IMR-90 (cell line): Measurements from ENCODE around the gene PRDM10. TPM values are rescaled to one million over a fixed set of nuclear protein-coding genes. Genes with fewer than 3 reads are reported as not detected.

Experiments used
- ATAC-seq: fragments of 200-7000 bp; cut with Tn5 transposase; 2 replicates; pipeline ENCODE4 v1.9.1; 2020; ENCODE audit warnings: low read depth, mild to moderate bottlenecking, moderate library complexity
- BruUV-seq: library from RNA; stranded (reverse); fragments of 400-500 nt; replicated peaks from 2 replicates; lab custom pipeline; 2021; lab: Mats Ljungman, UMichigan
- CTCF ChIA-PET: fragments of 300-600 bp; formaldehyde crosslinking; extraction: SDS; loops from one replicate; lab custom pipeline; 2021; ENCODE audit warnings: antibody characterized with exemption; lab: Yijun Ruan, JAX
- POLR2A ChIA-PET: fragments of 300-600 bp; sonication (Branson Sonifier 250); formaldehyde crosslinking; loops from one replicate; lab custom pipeline; 2022; ENCODE audit warnings: antibody characterized with exemption; ENCODE audit not compliant: unreplicated experiment; lab: Charles Lee
- DNase-seq: peaks from one replicate; pipeline ENCODE4 v3.0.0; 2013
- H2AFZ ChIP-seq: replicated peaks from 2 replicates; pipeline ENCODE3; 2013; ENCODE audit warnings: low read length, mild to moderate bottlenecking; ENCODE audit not compliant: poor library complexity
- H2AK5ac ChIP-seq: 2 replicates; pipeline ENCODE4 v1.6.1; 2013; ENCODE audit warnings: low read depth, low read length, inconsistent platforms
- H2AK9ac ChIP-seq: replicated peaks from 2 replicates; pipeline ENCODE3; 2013; ENCODE audit warnings: mild to moderate bottlenecking, low read depth, low read length, moderate library complexity; ENCODE audit not compliant: poor library complexity
- H2BK120ac ChIP-seq: 2 replicates; pipeline ENCODE4 v1.6.1; 2013; ENCODE audit warnings: low read depth, low read length, inconsistent platforms
- H2BK15ac ChIP-seq: 3 replicates; pipeline ENCODE4 v1.6.1; 2013; ENCODE audit warnings: low read depth, low read length, inconsistent platforms
- H2BK20ac ChIP-seq: 2 replicates; pipeline ENCODE4 v1.6.1; 2013; ENCODE audit warnings: low read depth, mild to moderate bottlenecking, inconsistent platforms, low read length, moderate library complexity
- H2BK5ac ChIP-seq: 2 replicates; pipeline ENCODE4 v1.6.1; 2013; ENCODE audit warnings: mild to moderate bottlenecking, low read depth, low read length, inconsistent platforms; ENCODE audit not compliant: poor library complexity, severe bottlenecking
- H3K14ac ChIP-seq: replicated peaks from 2 replicates; pipeline ENCODE4 v1.6.1; 2013; ENCODE audit warnings: low read depth, low read length, inconsistent platforms
- H3K18ac ChIP-seq: 2 replicates; pipeline ENCODE4 v1.6.1; 2013; ENCODE audit warnings: low read depth, low read length, control low read depth
- H3K23ac ChIP-seq: 2 replicates; pipeline ENCODE4 v1.6.1; 2013; ENCODE audit warnings: low read depth, low read length, inconsistent platforms
- H3K27ac ChIP-seq: 2 replicates; pipeline ENCODE4 v1.5.1; 2013; ENCODE audit warnings: mild to moderate bottlenecking, control low read depth, low read length; ENCODE audit not compliant: insufficient read depth
- H3K27me3 ChIP-seq: 2 replicates; pipeline ENCODE4 v1.6.1; 2013; ENCODE audit warnings: low read length; ENCODE audit not compliant: control insufficient read depth, insufficient read depth
- H3K36me3 ChIP-seq: 2 replicates; pipeline ENCODE4 v1.6.1; 2013; ENCODE audit warnings: low read length, mixed read lengths; ENCODE audit not compliant: control insufficient read depth, insufficient read depth
- H3K4ac ChIP-seq: 2 replicates; pipeline ENCODE4 v1.6.1; 2013; ENCODE audit warnings: low read depth, low read length, inconsistent platforms
- H3K4me1 ChIP-seq: 2 replicates; pipeline ENCODE4 v1.6.1; 2013; ENCODE audit warnings: low read length, mixed read lengths; ENCODE audit not compliant: control insufficient read depth, insufficient read depth
- H3K4me2 ChIP-seq: 2 replicates; pipeline ENCODE4 v1.6.1; 2013; ENCODE audit warnings: low read depth, mild to moderate bottlenecking, control low read depth, low read length, moderate library complexity
- H3K4me3 ChIP-seq: 2 replicates; pipeline ENCODE4 v1.5.1; 2013; ENCODE audit warnings: low read depth, mild to moderate bottlenecking, control low read depth, low read length, moderate library complexity; ENCODE audit not compliant: insufficient read depth
- H3K56ac ChIP-seq: 2 replicates; pipeline ENCODE4 v1.6.1; 2013; ENCODE audit warnings: low read length, inconsistent platforms; ENCODE audit not compliant: insufficient read depth; ENCODE audit errors: extremely low read depth
- H3K79me1 ChIP-seq, 2 experiments: 2 replicates each; pipeline ENCODE4 v1.6.1; 2013; ENCODE audit warnings: low read length in 2 of 2, inconsistent platforms in 1 of 2, low read depth in 1 of 2
- H3K9ac ChIP-seq: 2 replicates; pipeline ENCODE4 v1.6.1; 2013; ENCODE audit warnings: low read depth, low read length, control low read depth
- H3K9me1 ChIP-seq: 2 replicates; pipeline ENCODE4 v1.6.1; 2013; ENCODE audit warnings: low read length, inconsistent platforms; ENCODE audit not compliant: insufficient read depth
- H3K9me3 ChIP-seq: 2 replicates; pipeline ENCODE4 v1.6.1; 2013; ENCODE audit warnings: low read length; ENCODE audit not compliant: control insufficient read depth, insufficient read depth
- H4K20me1 ChIP-seq: 2 replicates; pipeline ENCODE4 v1.6.1; 2013; ENCODE audit warnings: low read length, inconsistent platforms; ENCODE audit not compliant: insufficient read depth
- H4K5ac ChIP-seq: 2 replicates; pipeline ENCODE4 v1.6.1; 2013; ENCODE audit warnings: mild to moderate bottlenecking, low read depth, low read length, control low read depth
- H4K8ac ChIP-seq, 2 experiments: 2 replicates each; pipeline ENCODE4 v1.6.1; 2013; ENCODE audit warnings: low read depth in 2 of 2, low read length in 2 of 2, control low read depth in 1 of 2, inconsistent platforms in 1 of 2
- H4K91ac ChIP-seq: 2 replicates; pipeline ENCODE4 v1.6.1; 2013; ENCODE audit warnings: low read depth, low read length, inconsistent platforms; ENCODE audit not compliant: insufficient read depth
- BHLHE40 ChIP-seq: fragments of 150-350 bp; IDR thresholded peaks from 2 replicates; pipeline ENCODE4 v1.6.1; 2016; ENCODE audit warnings: mild to moderate bottlenecking, low read depth, low read length
- CEBPB ChIP-seq: IDR thresholded peaks from 2 replicates; pipeline ENCODE4 v1.6.1; 2012; ENCODE audit warnings: low read depth, low read length, improper control_type of control experiment
- CHD1 ChIP-seq: IDR thresholded peaks from 2 replicates; pipeline ENCODE4 v1.6.1; 2012; ENCODE audit warnings: low read depth, low read length, improper control_type of control experiment
- FOS ChIP-seq: fragments of 150-350 bp; IDR thresholded peaks from 2 replicates; pipeline ENCODE4 v1.6.1; 2016; ENCODE audit warnings: low read depth, low read length
- MAFK ChIP-seq: IDR thresholded peaks from 2 replicates; pipeline ENCODE4 v1.6.1; 2012; ENCODE audit warnings: low read depth, low read length, improper control_type of control experiment
- MAZ ChIP-seq: IDR thresholded peaks from 2 replicates; pipeline ENCODE4 v1.6.1; 2012; ENCODE audit warnings: low read depth, mild to moderate bottlenecking, low read length, improper control_type of control experiment, moderate library complexity, borderline replicate concordance
- MXI1 ChIP-seq: IDR thresholded peaks from 2 replicates; pipeline ENCODE4 v1.6.1; 2012; ENCODE audit warnings: low read depth, mild to moderate bottlenecking, low read length, moderate library complexity, borderline replicate concordance
- NFE2L2 ChIP-seq: fragments of 150-350 bp; IDR thresholded peaks from 2 replicates; pipeline ENCODE4 v1.6.1; 2016; ENCODE audit warnings: low read depth, mild to moderate bottlenecking, low read length
- POLR2A ChIP-seq: IDR thresholded peaks from 2 replicates; pipeline ENCODE4 v1.6.1; 2012; ENCODE audit warnings: mild to moderate bottlenecking, low read depth, low read length
- RAD21 ChIP-seq: IDR thresholded peaks from 2 replicates; pipeline ENCODE4 v1.6.1; 2012; ENCODE audit warnings: low read length, improper control_type of control experiment
- RCOR1 ChIP-seq: IDR thresholded peaks from 2 replicates; pipeline ENCODE4 v1.6.1; 2012; ENCODE audit warnings: mild to moderate bottlenecking, low read length, improper control_type of control experiment; ENCODE audit not compliant: insufficient replicate concordance
- RFX5 ChIP-seq: IDR thresholded peaks from 2 replicates; pipeline ENCODE4 v1.8.0; 2012; ENCODE audit warnings: low read depth, mild to moderate bottlenecking, low read length, moderate library complexity
- SMC3 ChIP-seq: fragments of 150-350 bp; IDR thresholded peaks from 2 replicates; pipeline ENCODE4 v1.6.1; 2016; ENCODE audit warnings: low read depth, mild to moderate bottlenecking, antibody characterized with exemption, low read length, moderate library complexity
- WGBS, 2 experiments: methylation state at CpG; one replicate each; pipeline versions ENCODE4 v1.1.5 to v1.1.7; 2013; ENCODE audit warnings: missing lambda C conversion rate in 2 of 2; ENCODE audit not compliant: insufficient read length in 1 of 2; ENCODE audit errors: extremely low coverage in 2 of 2; 5-methylcytosine and 5-hydroxymethylcytosine counted together
- dilution Hi-C: fragments of 300-500 bp; cut with HindIII; formaldehyde crosslinking; loops from one replicate; pipeline ENCODE4 v1.14.3; 2018; ENCODE audit warnings: low sequenced_read_pairs; ENCODE audit not compliant: unreplicated experiment
- in situ Hi-C: fragments of 300-500 bp; cut with MboI; formaldehyde crosslinking; loops from 3 replicates; pipeline ENCODE4 v1.14.3; 2019; ENCODE audit warnings: low sequenced_read_pairs, inconsistent platforms, mixed read lengths
- intact Hi-C: fragments of 100-400 bp; cut with micrococcal nuclease; formaldehyde crosslinking; loops from 2 replicates; pipeline ENCODE4 v1.10.0; 2022
- polyA plus RNA-seq, 3 experiments: library from polyadenylated mRNA; depleted of rRNA; stranded (reverse); fragments of >200 nt; gene quantifications; 2 replicates each; pipeline ENCODE4 v1.2.3, GENCODE V29; 2012; ENCODE audit warnings: low replicate concordance in 1 of 3
- total RNA-seq: library from RNA; depleted of rRNA; stranded (reverse); fragments of >200 nt; gene quantifications from 2 replicates; pipeline ENCODE4 v1.2.3, GENCODE V29; 2012
- TF ChIP-seq, protein P1 (sequence below): fragments of 150-350 bp; IDR thresholded peaks from 2 replicates; pipeline ENCODE4 v1.6.1; 2016; ENCODE audit warnings: low read depth, mild to moderate bottlenecking, low read length, moderate library complexity, borderline replicate concordance
- TF ChIP-seq, protein P2 (sequence below): conservative IDR thresholded peaks from 2 replicates; pipeline ENCODE4 v1.5.1; 2012; ENCODE audit warnings: mild to moderate bottlenecking, low read depth, low read length, improper control_type of control experiment
- TF ChIP-seq, protein P3 (sequence below): fragments of 150-350 bp; IDR thresholded peaks from 2 replicates; pipeline ENCODE4 v1.6.1; 2017; ENCODE audit warnings: mild to moderate bottlenecking, antibody characterized with exemption, low read length, low read depth

Gene PRDM10
- total and polyA plus RNA-seq, 2 of the 4 experiments (the other 2 are of a cell fraction), result 3.1 to 6.5 TPM

DNA sequence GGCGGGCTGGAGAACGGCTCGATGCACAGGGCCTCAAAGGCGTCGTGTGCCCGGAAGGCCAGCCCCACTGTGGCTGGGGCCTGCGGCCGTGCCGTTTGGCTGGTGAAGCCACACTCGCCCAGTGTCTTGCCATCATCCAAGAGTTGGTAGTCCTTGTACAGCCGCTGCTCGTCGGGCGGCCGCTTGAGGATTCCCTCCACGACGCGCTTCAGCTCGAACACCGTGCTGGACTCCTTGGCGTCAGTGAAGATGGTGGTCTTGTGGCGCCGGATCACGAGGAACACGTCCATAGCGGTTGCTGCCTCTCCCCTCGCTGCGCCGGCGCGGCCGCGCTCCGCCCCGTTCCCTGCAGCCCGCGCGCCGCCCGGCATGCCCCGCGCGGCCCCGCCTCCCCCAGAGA is 30.3 kb upstream of the PRDM10 start:
- CTCF ChIA-PET, result no interaction called here

More for the DNA sequence above, 30.3 kb upstream of the PRDM10 start:
- TF ChIP-seq BHLHE40, result no peak
- no peak for TF ChIP-seq CHD1
- no peak for TF ChIP-seq RCOR1
- TF ChIP-seq RFX5, result no peak
- TF ChIP-seq, protein P1, sequence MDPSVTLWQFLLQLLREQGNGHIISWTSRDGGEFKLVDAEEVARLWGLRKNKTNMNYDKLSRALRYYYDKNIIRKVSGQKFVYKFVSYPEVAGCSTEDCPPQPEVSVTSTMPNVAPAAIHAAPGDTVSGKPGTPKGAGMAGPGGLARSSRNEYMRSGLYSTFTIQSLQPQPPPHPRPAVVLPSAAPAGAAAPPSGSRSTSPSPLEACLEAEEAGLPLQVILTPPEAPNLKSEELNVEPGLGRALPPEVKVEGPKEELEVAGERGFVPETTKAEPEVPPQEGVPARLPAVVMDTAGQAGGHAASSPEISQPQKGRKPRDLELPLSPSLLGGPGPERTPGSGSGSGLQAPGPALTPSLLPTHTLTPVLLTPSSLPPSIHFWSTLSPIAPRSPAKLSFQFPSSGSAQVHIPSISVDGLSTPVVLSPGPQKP, result no peak
- TF ChIP-seq, protein P2, sequence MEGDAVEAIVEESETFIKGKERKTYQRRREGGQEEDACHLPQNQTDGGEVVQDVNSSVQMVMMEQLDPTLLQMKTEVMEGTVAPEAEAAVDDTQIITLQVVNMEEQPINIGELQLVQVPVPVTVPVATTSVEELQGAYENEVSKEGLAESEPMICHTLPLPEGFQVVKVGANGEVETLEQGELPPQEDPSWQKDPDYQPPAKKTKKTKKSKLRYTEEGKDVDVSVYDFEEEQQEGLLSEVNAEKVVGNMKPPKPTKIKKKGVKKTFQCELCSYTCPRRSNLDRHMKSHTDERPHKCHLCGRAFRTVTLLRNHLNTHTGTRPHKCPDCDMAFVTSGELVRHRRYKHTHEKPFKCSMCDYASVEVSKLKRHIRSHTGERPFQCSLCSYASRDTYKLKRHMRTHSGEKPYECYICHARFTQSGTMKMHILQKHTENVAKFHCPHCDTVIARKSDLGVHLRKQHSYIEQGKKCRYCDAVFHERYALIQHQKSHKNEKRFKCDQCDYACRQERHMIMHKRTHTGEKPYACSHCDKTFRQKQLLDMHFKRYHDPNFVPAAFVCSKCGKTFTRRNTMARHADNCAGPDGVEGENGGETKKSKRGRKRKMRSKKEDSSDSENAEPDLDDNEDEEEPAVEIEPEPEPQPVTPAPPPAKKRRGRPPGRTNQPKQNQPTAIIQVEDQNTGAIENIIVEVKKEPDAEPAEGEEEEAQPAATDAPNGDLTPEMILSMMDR, result no peak
- no peak for TF ChIP-seq NFE2L2
- no peak for TF ChIP-seq RAD21
- no peak for TF ChIP-seq MXI1
- no peak for TF ChIP-seq MAZ
- TF ChIP-seq, protein P3, sequence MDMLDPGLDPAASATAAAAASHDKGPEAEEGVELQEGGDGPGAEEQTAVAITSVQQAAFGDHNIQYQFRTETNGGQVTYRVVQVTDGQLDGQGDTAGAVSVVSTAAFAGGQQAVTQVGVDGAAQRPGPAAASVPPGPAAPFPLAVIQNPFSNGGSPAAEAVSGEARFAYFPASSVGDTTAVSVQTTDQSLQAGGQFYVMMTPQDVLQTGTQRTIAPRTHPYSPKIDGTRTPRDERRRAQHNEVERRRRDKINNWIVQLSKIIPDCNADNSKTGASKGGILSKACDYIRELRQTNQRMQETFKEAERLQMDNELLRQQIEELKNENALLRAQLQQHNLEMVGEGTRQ, result no peak
- no peak for TF ChIP-seq FOS
- TF ChIP-seq POLR2A, result no peak
- no peak for TF ChIP-seq MAFK
- no peak for TF ChIP-seq CEBPB
- no peak for TF ChIP-seq SMC3
- H3K36me3 ChIP-seq, result no peaks in the 10 kb centered on the region
- no peak overlapping the region for H3K27ac ChIP-seq
- H3K18ac ChIP-seq, result no peak overlapping the region
- H3K9me1 ChIP-seq, result no peaks in the 10 kb centered on the region
- H3K79me1 ChIP-seq, result no peaks in the 10 kb centered on the region
- H3K9ac ChIP-seq, result no peak overlapping the region
- H2AK5ac ChIP-seq, result no peak overlapping the region
- H3K4me3 ChIP-seq, result no peak overlapping the region
- H2BK20ac ChIP-seq, result no peak overlapping the region
- no peaks in the 10 kb centered on the region for H3K27me3 ChIP-seq
- H3K14ac ChIP-seq, result no peak overlapping the region
- H3K9me3 ChIP-seq, result no peaks in the 10 kb centered on the region
- no peak overlapping the region for H3K4me2 ChIP-seq
- ATAC-seq (no peak), DNase-seq (no peak)
- H3K23ac ChIP-seq, result no peak overlapping the region
- BruUV-seq, result no TSS peak
- intact Hi-C loops (no loop called here), dilution Hi-C loops (no loop called here), in situ Hi-C loops (no loop called here)
- H2AK9ac ChIP-seq, result no peak overlapping the region
- POLR2A ChIA-PET, result no interaction called here
- no peaks in the 10 kb centered on the region for H3K4me1 ChIP-seq
- no peak overlapping the region for H2BK120ac ChIP-seq
- H3K4ac ChIP-seq, result no peak overlapping the region
- H3K56ac ChIP-seq, result no peak overlapping the region
- no peaks in the 10 kb centered on the region for H4K20me1 ChIP-seq
- no peak overlapping the region for H2AFZ ChIP-seq
- 91% methylated on average over 23 of the region's 44 CpGs; no CpG with 5 or more reads in 1 of the 2 experiments for WGBS, 2 experiments
- no peak overlapping the region for H2BK5ac ChIP-seq
- H4K8ac ChIP-seq, result no peak overlapping the region
- H2BK15ac ChIP-seq, result no peak overlapping the region
- H4K5ac ChIP-seq, result no peak overlapping the region
- H4K91ac ChIP-seq, result no peak overlapping the region
